H9 (cell line): Measurements from ENCODE around the gene VN1R2. TPM values are rescaled to one million over a fixed set of nuclear protein-coding genes. Genes with fewer than 3 reads are reported as not detected.
"Not testable (repeated sequence)": the region's sequence is repeated elsewhere in the genome, so short reads cannot be mapped to it uniquely, and the experiment has no call there.

Source experiments
- DNase-seq: peaks from one replicate; pipeline ENCODE4 v3.0.0-alpha.2; 2017
- H2AFZ ChIP-seq: one replicate; pipeline ENCODE4 v1.6.1; 2013; ENCODE audit warnings: mild to moderate bottlenecking, low read length, control low read depth, moderate library complexity
- H2AK5ac ChIP-seq: 2 replicates; pipeline ENCODE4 v1.6.1; 2013; ENCODE audit warnings: low read length, control low read depth, mixed read lengths; ENCODE audit not compliant: insufficient read length
- H2BK120ac ChIP-seq: one replicate; pipeline ENCODE4 v1.6.1; 2013; ENCODE audit warnings: low read depth, mild to moderate bottlenecking, low read length, control low read depth, inconsistent platforms; ENCODE audit not compliant: poor library complexity, severe bottlenecking
- H2BK12ac ChIP-seq: 2 replicates; pipeline ENCODE4 v1.6.1; 2013; ENCODE audit warnings: low read length, control low read depth, mixed read lengths, low read depth; ENCODE audit not compliant: insufficient read length
- H2BK15ac ChIP-seq: 2 replicates; pipeline ENCODE4 v1.6.1; 2013; ENCODE audit warnings: low read depth, low read length, control low read depth
- H2BK20ac ChIP-seq: one replicate; pipeline ENCODE4 v1.6.1; 2013; ENCODE audit warnings: low read depth, mild to moderate bottlenecking, low read length, control low read depth, inconsistent platforms; ENCODE audit not compliant: poor library complexity, severe bottlenecking
- H2BK5ac ChIP-seq: 2 replicates; pipeline ENCODE4 v1.6.1; 2013; ENCODE audit warnings: low read length, control low read depth, mixed read lengths; ENCODE audit not compliant: insufficient read length
- H3K14ac ChIP-seq: 2 replicates; pipeline ENCODE4 v1.6.1; 2013; ENCODE audit warnings: low read length, control low read depth; ENCODE audit not compliant: insufficient read depth
- H3K18ac ChIP-seq: 2 replicates; pipeline ENCODE4 v1.6.1; 2013; ENCODE audit warnings: low read depth, mild to moderate bottlenecking, mixed read lengths, low read length, control low read depth; ENCODE audit not compliant: insufficient read length
- H3K23ac ChIP-seq: 2 replicates; pipeline ENCODE4 v1.6.1; 2013; ENCODE audit warnings: low read length, control low read depth, mixed read lengths, low read depth; ENCODE audit not compliant: insufficient read length
- H3K23me2 ChIP-seq: 2 replicates; pipeline ENCODE4 v1.6.1; 2013; ENCODE audit warnings: low read depth, mild to moderate bottlenecking, mixed read lengths, low read length, control low read depth; ENCODE audit not compliant: insufficient read length, poor library complexity, severe bottlenecking
- H3K27ac ChIP-seq: 2 replicates; pipeline ENCODE4 v1.5.1; 2013; ENCODE audit warnings: low read length, control low read depth, mixed read lengths, low read depth; ENCODE audit not compliant: insufficient read length
- H3K27me3 ChIP-seq: 2 replicates; pipeline ENCODE4 v1.6.1; 2013; ENCODE audit warnings: low read length, control low read depth, inconsistent platforms; ENCODE audit not compliant: insufficient read depth
- H3K4ac ChIP-seq: 2 replicates; pipeline ENCODE4 v1.6.1; 2013; ENCODE audit warnings: low read depth, mild to moderate bottlenecking, control low read depth, inconsistent platforms, low read length, moderate library complexity
- H3K4me1 ChIP-seq: 2 replicates; pipeline ENCODE4 v1.6.1; 2013; ENCODE audit warnings: low read length, control low read depth, inconsistent platforms; ENCODE audit not compliant: insufficient read depth
- H3K4me2 ChIP-seq: 2 replicates; pipeline ENCODE4 v1.6.1; 2013; ENCODE audit warnings: low read length, control low read depth, mixed read lengths; ENCODE audit not compliant: insufficient read length, insufficient read depth
- H3K56ac ChIP-seq: 2 replicates; pipeline ENCODE4 v1.6.1; 2013; ENCODE audit warnings: low read depth, mild to moderate bottlenecking, mixed read lengths, low read length, control low read depth; ENCODE audit not compliant: insufficient read length
- H3K79me1 ChIP-seq: 2 replicates; pipeline ENCODE4 v1.6.1; 2013; ENCODE audit warnings: low read depth, mild to moderate bottlenecking, moderate library complexity, low read length, control low read depth, inconsistent platforms; ENCODE audit not compliant: insufficient read depth, poor library complexity, severe bottlenecking
- H3K79me2 ChIP-seq: 2 replicates; pipeline ENCODE4 v1.6.1; 2013; ENCODE audit warnings: low read length, control low read depth, inconsistent platforms; ENCODE audit not compliant: insufficient read depth
- H3K9ac ChIP-seq: 2 replicates; pipeline ENCODE4 v1.6.1; 2013; ENCODE audit warnings: low read length, control low read depth, mixed read lengths; ENCODE audit not compliant: insufficient read length; ENCODE audit errors: extremely low read depth
- H3K9me3 ChIP-seq: one replicate; pipeline ENCODE4 v1.6.1; 2013; ENCODE audit warnings: low read depth, low read length, inconsistent platforms; ENCODE audit not compliant: control insufficient read depth
- H3T11ph ChIP-seq: one replicate; pipeline ENCODE4 v1.6.1; 2013; ENCODE audit warnings: mild to moderate bottlenecking, low read length, control low read depth, inconsistent platforms
- H4K20me1 ChIP-seq: one replicate; pipeline ENCODE4 v1.6.1; 2013; ENCODE audit not compliant: control insufficient read depth, insufficient read length, insufficient read depth
- H4K5ac ChIP-seq: 2 replicates; pipeline ENCODE4 v1.6.1; 2013; ENCODE audit warnings: low read depth, mild to moderate bottlenecking, mixed read lengths, low read length, control low read depth; ENCODE audit not compliant: insufficient read length
- H4K8ac ChIP-seq: replicated peaks from 2 replicates; pipeline ENCODE4 v1.6.1; 2013; ENCODE audit warnings: low read length, control low read depth, mixed read lengths, low read depth; ENCODE audit not compliant: insufficient read length
- H4K91ac ChIP-seq: 2 replicates; pipeline ENCODE4 v1.6.1; 2013; ENCODE audit warnings: low read depth, mild to moderate bottlenecking, moderate library complexity, mixed read lengths, low read length, control low read depth; ENCODE audit not compliant: insufficient read length
- H3K27ac Mint-ChIP-seq, 3 experiments: 2 replicates in 2 of 3; 3 replicates in 1 of 3; pipeline ENCODE4 v1.8.0; 2020 to 2021; ENCODE audit warnings: mixed read lengths in 3 of 3, mild to moderate bottlenecking in 1 of 3, moderate library complexity in 1 of 3
- H3K27me3 Mint-ChIP-seq: 2 replicates; pipeline ENCODE4 v1.8.0; 2021; ENCODE audit warnings: low read depth, mild to moderate bottlenecking, moderate library complexity, mixed read lengths
- H3K36me3 Mint-ChIP-seq, 3 experiments: 2 replicates in 2 of 3; 3 replicates in 1 of 3; pipeline ENCODE4 v1.8.0; 2020 to 2021; ENCODE audit warnings: low read depth in 3 of 3, mixed read lengths in 3 of 3; ENCODE audit not compliant: insufficient read depth in 1 of 3
- H3K4me1 Mint-ChIP-seq, 2 experiments: 2 replicates each; pipeline ENCODE4 v1.8.0; 2020; ENCODE audit warnings: mixed read lengths in 2 of 2
- H3K4me3 Mint-ChIP-seq, 2 experiments: 2 replicates in 1 of 2; 3 replicates in 1 of 2; pipeline ENCODE4 v1.8.0; 2020 to 2021; ENCODE audit warnings: mild to moderate bottlenecking in 2 of 2, mixed read lengths in 2 of 2, moderate library complexity in 1 of 2
- H3K9me3 Mint-ChIP-seq, 2 experiments: 2 replicates in 1 of 2; 3 replicates in 1 of 2; pipeline ENCODE4 v1.8.0; 2020; ENCODE audit warnings: mild to moderate bottlenecking in 2 of 2, mixed read lengths in 2 of 2, moderate library complexity in 1 of 2
- CTCF ChIP-seq: fragments of 200-600 bp; sonication (generic); conservative IDR thresholded peaks from 3 replicates; pipeline ENCODE4 v1.8.0; 2021; ENCODE audit warnings: antibody characterized with exemption, mild to moderate bottlenecking
- WGBS: extraction: QIAGEN DNeasy Blood & Tissue Kit; methylation state at CpG from one replicate; pipeline ENCODE4 v1.1.7; 2013; ENCODE audit warnings: missing lambda C conversion rate, low lambda C conversion rate, mixed read lengths; ENCODE audit not compliant: insufficient read length; ENCODE audit errors: extremely low coverage; 5-methylcytosine and 5-hydroxymethylcytosine counted together
- total RNA-seq: library from RNA; stranded (reverse); gene quantifications from 2 replicates; pipeline ENCODE4 v1.2.1, GENCODE V29; 2021

VN1R2 gene
- total RNA-seq, 1 experiment from 2014 or later: not detected

GRCh38 chr19:53212703-53213320, 45.3 kb upstream of the VN1R2 start:
- H2BK5ac ChIP-seq: no peak overlapping the region
- H2AFZ ChIP-seq: no peak overlapping the region
- H3K27ac Mint-ChIP-seq: no peak overlapping the region
- H3K23ac ChIP-seq: no peak overlapping the region
- H3K36me3 Mint-ChIP-seq: peaks cover 52 to 71% (median 69%) of the 10 kb centered on the region in 3 experiments
- H3K14ac ChIP-seq: no peak overlapping the region
- H2BK15ac ChIP-seq: no peak overlapping the region
- peaks cover 3% of the 10 kb centered on the region; the same call in 1 of the 2 replicates for H3K27me3 Mint-ChIP-seq
- H2BK120ac ChIP-seq: no peak overlapping the region
- no peak overlapping the region for H2AK5ac ChIP-seq
- no peak overlapping the region for H3K56ac ChIP-seq
- no CpG with 5 or more reads among the region's 2 CpGs for WGBS
- H3K79me2 ChIP-seq: no peaks in the 10 kb centered on the region
- no peaks in the 10 kb centered on the region for H3K4me1 Mint-ChIP-seq
- H3K4me3 Mint-ChIP-seq: no peak overlapping the region
- no peak for TF ChIP-seq CTCF
- no peaks in the 10 kb centered on the region for H4K20me1 ChIP-seq
- no peaks in the 10 kb centered on the region for H3K4me1 ChIP-seq
- H3K4me2 ChIP-seq: no peak overlapping the region
- H3K27me3 ChIP-seq: no peaks in the 10 kb centered on the region
- H2BK12ac ChIP-seq: no peak overlapping the region
- H3K18ac ChIP-seq: no peak overlapping the region
- no peaks in the 10 kb centered on the region for H3K23me2 ChIP-seq
- H4K91ac ChIP-seq: no peak overlapping the region
- H2BK20ac ChIP-seq: no peak overlapping the region
- no peak overlapping the region for H3K4ac ChIP-seq
- H3K27ac ChIP-seq: no peak overlapping the region
- H3K9ac ChIP-seq: no peak overlapping the region
- no peak overlapping the region for H3T11ph ChIP-seq
- H4K8ac ChIP-seq: no peak overlapping the region
- DNase-seq: no peak
- no peaks in the 10 kb centered on the region for H3K79me1 ChIP-seq
- no peak overlapping the region for H4K5ac ChIP-seq
- H3K9me3 Mint-ChIP-seq: peaks cover 94 to 96% of the 10 kb centered on the region in 2 experiments
- H3K9me3 ChIP-seq: peaks cover 64% of the 10 kb centered on the region

GRCh38 chr19:53222716-53223115, 35.4 kb upstream of the VN1R2 start:
- H3K79me1 ChIP-seq, H3K79me2 ChIP-seq, H4K20me1 ChIP-seq, H2BK5ac ChIP-seq, H2BK12ac ChIP-seq, H3K27ac Mint-ChIP-seq, H3T11ph ChIP-seq, H2AFZ ChIP-seq, H3K4me1 ChIP-seq, H3K56ac ChIP-seq, H4K91ac ChIP-seq, H3K4me2 ChIP-seq, H4K5ac ChIP-seq, H2BK20ac ChIP-seq, H4K8ac ChIP-seq, H3K27me3 ChIP-seq, H3K27ac ChIP-seq, H3K4me1 Mint-ChIP-seq, H3K27me3 Mint-ChIP-seq, H2BK120ac ChIP-seq, H2BK15ac ChIP-seq, DNase-seq, H2AK5ac ChIP-seq, H3K18ac ChIP-seq, H3K23me2 ChIP-seq, H3K14ac ChIP-seq, H3K4me3 Mint-ChIP-seq, H3K9ac ChIP-seq, H3K23ac ChIP-seq, H3K4ac ChIP-seq: not testable (repeated sequence)
- peaks cover 75 to 77% of the 10 kb centered on the region in 2 experiments for H3K9me3 Mint-ChIP-seq
- peaks cover 20 to 40% (median 24%) of the 10 kb centered on the region in 3 experiments for H3K36me3 Mint-ChIP-seq
- WGBS: no CpG with 5 or more reads among the region's 28 CpGs
- peaks cover 38% of the 10 kb centered on the region for H3K9me3 ChIP-seq
